OCI-LY7 (cell line): ENCODE data around the gene FRMPD4.

Experiments used
- CTCF ChIP-seq: fragments of 200-600 bp; sonication (generic); conservative IDR thresholded peaks from 2 replicates; pipeline ENCODE4 v1.5.1; 2014; ENCODE audit warnings: mild to moderate bottlenecking, antibody characterized with exemption, low read length, moderate library complexity, mixed read lengths
- EZH2phosphoT487 ChIP-seq: fragments of 200-600 bp; sonication (generic); IDR thresholded peaks from 2 replicates; pipeline ENCODE4 v1.6.1; 2018; ENCODE audit warnings: low read depth, borderline replicate concordance, mild to moderate bottlenecking, mixed run types, antibody characterized with exemption, low read length, moderate library complexity, mixed read lengths

GRCh38 chrX:12319992-12320391 lies 181.7 kb downstream of the FRMPD4 start:
- TF ChIP-seq CTCF (no peak), EZH2phosphoT487 (no peak)
